Suprapubic skin (tissue), 4 donors: Measurements from ENCODE around the gene LPGAT1. TPM values are rescaled to one million over a fixed set of nuclear protein-coding genes. Genes with fewer than 3 reads are reported as not detected.

Experiments
- DNase-seq, 2 donors: peaks; one replicate each; pipeline ENCODE4 v3.0.0-alpha.2; 2019; ENCODE audit warnings: low spot score in 2 of 2
- H3K27ac ChIP-seq: fragments of 200-600 bp; sonication (generic); one replicate; pipeline ENCODE4 v1.5.1; 2019
- H3K27me3 ChIP-seq: fragments of 200-600 bp; sonication (generic); one replicate; pipeline ENCODE4 v1.5.1; 2019
- H3K36me3 ChIP-seq: fragments of 200-600 bp; sonication (generic); one replicate; pipeline ENCODE4 v1.5.1; 2019
- H3K4me1 ChIP-seq: fragments of 200-600 bp; sonication (generic); one replicate; pipeline ENCODE4 v1.5.1; 2019
- H3K4me3 ChIP-seq: fragments of 200-600 bp; sonication (generic); one replicate; pipeline ENCODE4 v1.5.1; 2019; ENCODE audit warnings: mild to moderate bottlenecking
- H3K9me3 ChIP-seq: fragments of 200-600 bp; sonication (generic); one replicate; pipeline ENCODE4 v1.5.1; 2019
- CTCF ChIP-seq, 2 donors: fragments of 200-600 bp in 1 of 2; fragments of 450-650 bp in 1 of 2; sonication (generic) in 1 of 2; IDR thresholded peaks; one replicate each; pipeline ENCODE4 v1.5.1; 2016 to 2019; ENCODE audit warnings: antibody characterized with exemption in 2 of 2, mild to moderate bottlenecking in 1 of 2, moderate library complexity in 1 of 2
- EP300 ChIP-seq: sonication (generic); formaldehyde crosslinking; IDR thresholded peaks from one replicate; pipeline ENCODE4 v1.6.1; 2017; ENCODE audit warnings: antibody characterized with exemption
- POLR2A ChIP-seq, 2 donors: fragments of 450-650 bp; IDR thresholded peaks; one replicate each; pipeline ENCODE4 v1.6.1; 2017; ENCODE audit warnings: antibody characterized with exemption in 2 of 2, mild to moderate bottlenecking in 2 of 2, moderate library complexity in 2 of 2
- POLR2AphosphoS5 ChIP-seq, 3 donors: sonication (generic); formaldehyde crosslinking; IDR thresholded peaks; one replicate each; pipeline ENCODE4 v1.6.1; 2017; ENCODE audit warnings: antibody characterized with exemption in 3 of 3
- WGBS: methylation state at CpG from one replicate; pipeline ENCODE4 v1.1.5; 2018; 5-methylcytosine and 5-hydroxymethylcytosine counted together
- total RNA-seq, 4 donors: library from RNA; depleted of rRNA; stranded (reverse); fragments of >200 nt; gene quantifications; one replicate each; pipeline ENCODE4 v1.1.0, GENCODE V29; 2016

Gene LPGAT1
- total RNA-seq, 4 donors from 2014 or later = 15.8 to 26.2 (median 18.2) TPM

GRCh38 chr1:211775170-211775569 is 55.4 kb downstream of the LPGAT1 start:
- WGBS = 84% methylated on average over 4 of the region's 4 CpGs
- Histone ChIP-seq H3K4me3 (no peak overlapping the region), H3K27ac (no peak overlapping the region), H3K9me3 (no peaks in the 10 kb centered on the region), H3K4me1 (no peaks in the 10 kb centered on the region), H3K27me3 (no peaks in the 10 kb centered on the region), H3K36me3 (peaks cover 3% of the 10 kb centered on the region)
- no peak for DNase-seq
- TF ChIP-seq POLR2AphosphoS5 (IDR thresholded peaks at IDR 0.05) = no peak
- no peak for TF ChIP-seq POLR2A (IDR thresholded peaks at IDR 0.05)
- TF ChIP-seq EP300 = no peak
- TF ChIP-seq CTCF (IDR thresholded peaks at IDR 0.05) = no peak

- Histone ChIP-seq H3K27me3 (no peaks in the 10 kb centered on the region), H3K36me3 (peaks cover 11% of the 10 kb centered on the region), H3K4me1 (no peaks in the 10 kb centered on the region), H3K27ac (no peak overlapping the region), H3K9me3 (no peaks in the 10 kb centered on the region), H3K4me3 (no peak overlapping the region)
- WGBS = 97% methylated on average over 1 of the region's 1 CpG
- no peak for DNase-seq
- TF ChIP-seq POLR2A (IDR thresholded peaks at IDR 0.05) (no peak), EP300 (no peak), POLR2AphosphoS5 (IDR thresholded peaks at IDR 0.05) (no peak), CTCF (IDR thresholded peaks at IDR 0.05) (no peak)
Measured at GRCh38 chr1:211764701-211765100, 65.9 kb downstream of the LPGAT1 start.

- Histone ChIP-seq H3K27ac (no peak overlapping the region), H3K9me3 (no peaks in the 10 kb centered on the region), H3K27me3 (no peaks in the 10 kb centered on the region), H3K4me1 (no peaks in the 10 kb centered on the region), H3K36me3 (peaks cover 16% of the 10 kb centered on the region), H3K4me3 (no peak overlapping the region)
- WGBS = 94% methylated on average over 3 of the region's 3 CpGs
- DNase-seq = no peak
- TF ChIP-seq CTCF (IDR thresholded peaks at IDR 0.05) = no peak
- no peak for TF ChIP-seq EP300
- no peak for TF ChIP-seq POLR2A (IDR thresholded peaks at IDR 0.05)
- TF ChIP-seq POLR2AphosphoS5 (IDR thresholded peaks at IDR 0.05) = no peak
Measured at GRCh38 chr1:211762206-211762605, 68.4 kb downstream of the LPGAT1 start.

GRCh38 chr1:211761400-211761799 is 69.2 kb downstream of the LPGAT1 start:
- TF ChIP-seq POLR2AphosphoS5 (IDR thresholded peaks at IDR 0.05) (no peak), POLR2A (IDR thresholded peaks at IDR 0.05) (no peak), CTCF (IDR thresholded peaks at IDR 0.05) (no peak), EP300 (no peak)
- no peak for DNase-seq
- Histone ChIP-seq H3K27ac (no peak overlapping the region), H3K36me3 (peaks cover 13% of the 10 kb centered on the region), H3K4me1 (no peaks in the 10 kb centered on the region), H3K4me3 (no peak overlapping the region), H3K9me3 (no peaks in the 10 kb centered on the region), H3K27me3 (no peaks in the 10 kb centered on the region)

- DNase-seq = no peak
- Histone ChIP-seq H3K27ac (no peak overlapping the region), H3K4me1 (no peaks in the 10 kb centered on the region), H3K27me3 (no peaks in the 10 kb centered on the region), H3K4me3 (no peak overlapping the region), H3K36me3 (peaks cover 5% of the 10 kb centered on the region), H3K9me3 (no peaks in the 10 kb centered on the region)
- TF ChIP-seq CTCF (IDR thresholded peaks at IDR 0.05) (no peak), EP300 (no peak), POLR2A (IDR thresholded peaks at IDR 0.05) (no peak), POLR2AphosphoS5 (IDR thresholded peaks at IDR 0.05) (no peak)
- WGBS = 96% methylated on average over 7 of the region's 7 CpGs
Measured at GRCh38 chr1:211756471-211757020, 74.0 kb downstream of the LPGAT1 start.
